IgD-negative memory B cell (primary cell): ENCODE data around the gene HECA. TPM values are rescaled to one million over a fixed set of nuclear protein-coding genes. Genes with fewer than 3 reads are reported as not detected.
"Not testable (repeated sequence)": the region's sequence is repeated elsewhere in the genome, so short reads cannot be mapped to it uniquely, and the experiment has no call there.

ENCODE experiments used
- H3K27ac Mint-ChIP-seq, 3 donors: one replicate each; pipeline ENCODE4 v1.8.0; 2020 to 2022; ENCODE audit warnings: mild to moderate bottlenecking in 3 of 3, mixed read lengths in 3 of 3, moderate library complexity in 1 of 3
- H3K27me3 Mint-ChIP-seq: one replicate; pipeline ENCODE4 v1.8.0; 2021; ENCODE audit warnings: mixed read lengths
- H3K36me3 Mint-ChIP-seq: one replicate; pipeline ENCODE4 v1.8.0; 2020; ENCODE audit warnings: mild to moderate bottlenecking, mixed read lengths
- H3K4me1 Mint-ChIP-seq, 3 donors: one replicate each; pipeline ENCODE4 v1.8.0; 2020 to 2022; ENCODE audit warnings: mixed read lengths in 3 of 3, mild to moderate bottlenecking in 1 of 3
- H3K4me3 Mint-ChIP-seq, 4 donors: one replicate each; pipeline ENCODE4 v1.8.0; 2020 to 2022; ENCODE audit warnings: mild to moderate bottlenecking in 4 of 4, mixed read lengths in 4 of 4, moderate library complexity in 3 of 4
- H3K9me3 Mint-ChIP-seq, 3 donors: one replicate each; pipeline ENCODE4 v1.8.0; 2020 to 2021; ENCODE audit warnings: mixed read lengths in 3 of 3, mild to moderate bottlenecking in 1 of 3
- polyA plus RNA-seq: library from polyadenylated mRNA; unstranded; fragments of 300-500 nt; fragmentation: Illumina TruSeq; gene quantifications from one replicate; pipeline ENCODE4 v1.2.3, GENCODE V29; 2021

HECA gene
- polyA plus RNA-seq, 1 donor from 2014 or later: 5.1 TPM

GRCh38 chr6:139186692-139187091 is 51.8 kb downstream of the HECA start:
- Mint-ChIP-seq H3K27me3 (no peaks in the 10 kb centered on the region), H3K4me3 (peak overlapping the region in 2 of 4 donors; percentile 10 to 49), H3K36me3 (peaks cover 13% of the 10 kb centered on the region), H3K9me3 (peaks cover 0 to 2% (median 0%) of the 10 kb centered on the region in 3 donors), H3K4me1 (peaks cover 12 to 15% (median 12%) of the 10 kb centered on the region in 3 donors), H3K27ac (no peak overlapping the region)

GRCh38 chr6:139187489-139187888 is 52.6 kb downstream of the HECA start:
- Mint-ChIP-seq H3K27ac (no peak overlapping the region), H3K9me3 (peaks cover 0 to 2% (median 0%) of the 10 kb centered on the region in 3 donors), H3K36me3 (peaks cover 13% of the 10 kb centered on the region), H3K4me3 (no peak overlapping the region), H3K4me1 (peaks cover 12 to 15% (median 12%) of the 10 kb centered on the region in 3 donors), H3K27me3 (no peaks in the 10 kb centered on the region)

GRCh38 chr6:139189665-139190064 is 54.8 kb downstream of the HECA start:
- H3K9me3 Mint-ChIP-seq: peaks cover 0 to 5% (median 0%) of the 10 kb centered on the region in 3 donors

GRCh38 chr6:139194740-139195139 is 59.9 kb downstream of the HECA start:
- Mint-ChIP-seq H3K4me1 (peaks cover 0 to 7% (median 2%) of the 10 kb centered on the region in 3 donors), H3K27me3 (no peaks in the 10 kb centered on the region), H3K27ac (no peak overlapping the region), H3K36me3 (no peaks in the 10 kb centered on the region), H3K9me3 (peaks cover 0 to 4% (median 0%) of the 10 kb centered on the region in 3 donors), H3K4me3 (no peak overlapping the region)

More at GRCh38 chr6:139189665-139190064, 54.8 kb downstream of the HECA start:
- Mint-ChIP-seq H3K36me3 (peaks cover 13% of the 10 kb centered on the region), H3K27me3 (no peaks in the 10 kb centered on the region), H3K4me1 (peaks cover 12 to 17% (median 15%) of the 10 kb centered on the region in 3 donors), H3K27ac (no peak overlapping the region), H3K4me3 (no peak overlapping the region)

GRCh38 chr6:139198529-139199288 is 63.8 kb downstream of the HECA start:
- H3K36me3 Mint-ChIP-seq: no peaks in the 10 kb centered on the region
- no peak overlapping the region for H3K4me3 Mint-ChIP-seq
- peaks cover 0 to 1% (median 0%) of the 10 kb centered on the region in 3 donors for H3K9me3 Mint-ChIP-seq
- peaks cover 1% of the 10 kb centered on the region for H3K27me3 Mint-ChIP-seq
- peaks cover 0 to 7% (median 0%) of the 10 kb centered on the region in 3 donors for H3K4me1 Mint-ChIP-seq
- no peak overlapping the region for H3K27ac Mint-ChIP-seq

- Mint-ChIP-seq H3K27me3 (peaks cover 1% of the 10 kb centered on the region), H3K4me3 (no peak overlapping the region), H3K4me1 (no peaks in the 10 kb centered on the region), H3K36me3 (no peaks in the 10 kb centered on the region), H3K9me3 (no peaks in the 10 kb centered on the region), H3K27ac (no peak overlapping the region)
Measured at GRCh38 chr6:139201378-139201777, 66.5 kb downstream of the HECA start.

GRCh38 chr6:139204978-139205377 is 70.1 kb downstream of the HECA start:
- H3K4me1 Mint-ChIP-seq: no peaks in the 10 kb centered on the region
- no peak overlapping the region for H3K27ac Mint-ChIP-seq
- peaks cover 1% of the 10 kb centered on the region for H3K27me3 Mint-ChIP-seq
- H3K36me3 Mint-ChIP-seq: peaks cover 7% of the 10 kb centered on the region
- peaks cover 4 to 20% (median 14%) of the 10 kb centered on the region in 3 donors for H3K9me3 Mint-ChIP-seq
- H3K4me3 Mint-ChIP-seq: no peak overlapping the region

- peaks cover 7% of the 10 kb centered on the region for H3K36me3 Mint-ChIP-seq
- no peak overlapping the region for H3K27ac Mint-ChIP-seq
- H3K9me3 Mint-ChIP-seq: peaks cover 4 to 21% (median 14%) of the 10 kb centered on the region in 3 donors
- no peak overlapping the region for H3K4me3 Mint-ChIP-seq
- H3K27me3 Mint-ChIP-seq: peaks cover 1% of the 10 kb centered on the region
- H3K4me1 Mint-ChIP-seq: no peaks in the 10 kb centered on the region
Measured at GRCh38 chr6:139205843-139206242, 71.0 kb downstream of the HECA start.

- peak overlapping the region in 1 of 4 donors; percentile 35 for H3K4me3 Mint-ChIP-seq
Measured at GRCh38 chr6:139210766-139211165, 75.9 kb downstream of the HECA start.

GRCh38 chr6:139212460-139212859 is 77.6 kb downstream of the HECA start:
- H3K9me3 Mint-ChIP-seq: peaks cover 4 to 13% (median 7%) of the 10 kb centered on the region in 3 donors
- not testable (repeated sequence) for H3K4me1 Mint-ChIP-seq, H3K27me3 Mint-ChIP-seq, H3K27ac Mint-ChIP-seq, H3K4me3 Mint-ChIP-seq, H3K36me3 Mint-ChIP-seq

More at GRCh38 chr6:139210766-139211165, 75.9 kb downstream of the HECA start:
- not testable (repeated sequence) for H3K27ac Mint-ChIP-seq, H3K4me1 Mint-ChIP-seq, H3K36me3 Mint-ChIP-seq, H3K27me3 Mint-ChIP-seq
- H3K9me3 Mint-ChIP-seq: peaks cover 4 to 21% (median 14%) of the 10 kb centered on the region in 3 donors

- Mint-ChIP-seq H3K27ac (peak overlapping the region in 2 of 3 donors; percentile 62 to 87), H3K36me3 (peaks cover 2% of the 10 kb centered on the region), H3K9me3 (no peaks in the 10 kb centered on the region), H3K4me3 (peak overlapping the region in 2 of 4 donors; percentile 87 to 88), H3K27me3 (no peaks in the 10 kb centered on the region), H3K4me1 (peaks cover 4 to 8% (median 5%) of the 10 kb centered on the region in 3 donors)
Measured at GRCh38 chr6:139219271-139219729, 84.4 kb downstream of the HECA start.

GRCh38 chr6:139219746-139220145 is 84.9 kb downstream of the HECA start:
- H3K4me3 Mint-ChIP-seq: peak overlapping the region in 1 of 4 donors; percentile 12
- peaks cover 4 to 8% (median 5%) of the 10 kb centered on the region in 3 donors for H3K4me1 Mint-ChIP-seq
- H3K9me3 Mint-ChIP-seq: no peaks in the 10 kb centered on the region
- no peaks in the 10 kb centered on the region for H3K27me3 Mint-ChIP-seq
- H3K36me3 Mint-ChIP-seq: peaks cover 2% of the 10 kb centered on the region
- H3K27ac Mint-ChIP-seq: peak overlapping the region in 2 of 3 donors; percentile 5 to 87

- not testable (repeated sequence) for H3K27me3 Mint-ChIP-seq, H3K4me3 Mint-ChIP-seq, H3K36me3 Mint-ChIP-seq, H3K27ac Mint-ChIP-seq, H3K9me3 Mint-ChIP-seq
- peaks cover 0 to 16% (median 0%) of the 10 kb centered on the region in 3 donors for H3K4me1 Mint-ChIP-seq
Measured at GRCh38 chr6:139228387-139228786, 93.5 kb downstream of the HECA start.
